ENCODE measurements around the gene ALOX12B. TPM values are rescaled to one million over a fixed set of nuclear protein-coding genes. Genes with fewer than 3 reads are reported as not detected.

The ALOX12B gene
- polyA plus RNA-seq, 2 of the 4 experiments (the other 2 are of a cell fraction): 0.63 to 1.0 TPM

DNA sequence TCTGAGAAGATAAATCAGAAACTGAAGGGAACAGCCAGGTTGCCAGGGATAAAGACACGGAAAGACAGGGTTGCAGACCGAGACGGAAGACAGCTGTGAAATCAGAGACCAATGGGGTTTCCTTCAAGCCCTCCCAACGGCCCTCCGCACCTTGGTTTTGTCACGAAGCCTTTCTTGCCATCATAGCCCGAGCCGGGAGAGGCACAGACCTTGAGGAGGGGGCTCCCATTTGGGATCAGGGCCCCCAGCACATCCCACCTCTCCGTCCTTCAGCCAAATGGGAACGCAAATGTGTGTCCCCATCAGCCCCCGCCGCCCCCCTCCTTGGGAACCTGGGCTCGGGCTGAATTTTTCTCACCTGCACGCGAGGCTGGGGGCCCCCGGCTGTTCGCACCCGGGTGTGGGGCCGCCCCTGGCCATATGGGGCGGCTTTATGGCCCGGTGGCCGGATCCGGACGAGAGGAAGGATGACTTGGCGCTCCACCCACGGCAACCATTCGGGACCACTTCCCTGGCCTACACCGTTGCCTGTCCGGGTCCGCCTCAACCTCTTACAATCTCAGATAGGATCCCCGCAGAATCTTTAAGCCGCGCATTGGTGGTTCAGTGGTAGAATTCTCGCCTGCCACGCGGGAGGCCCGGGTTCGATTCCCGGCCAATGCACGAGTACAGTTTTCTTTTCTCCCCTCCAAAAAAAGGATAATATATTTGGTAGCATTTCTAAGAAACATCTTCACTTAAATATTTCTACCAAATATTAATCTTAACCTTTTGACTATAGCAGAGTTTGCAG, 37.8 kb upstream of the ALOX12B start (continued):
- TF ChIP-seq, protein P1, sequence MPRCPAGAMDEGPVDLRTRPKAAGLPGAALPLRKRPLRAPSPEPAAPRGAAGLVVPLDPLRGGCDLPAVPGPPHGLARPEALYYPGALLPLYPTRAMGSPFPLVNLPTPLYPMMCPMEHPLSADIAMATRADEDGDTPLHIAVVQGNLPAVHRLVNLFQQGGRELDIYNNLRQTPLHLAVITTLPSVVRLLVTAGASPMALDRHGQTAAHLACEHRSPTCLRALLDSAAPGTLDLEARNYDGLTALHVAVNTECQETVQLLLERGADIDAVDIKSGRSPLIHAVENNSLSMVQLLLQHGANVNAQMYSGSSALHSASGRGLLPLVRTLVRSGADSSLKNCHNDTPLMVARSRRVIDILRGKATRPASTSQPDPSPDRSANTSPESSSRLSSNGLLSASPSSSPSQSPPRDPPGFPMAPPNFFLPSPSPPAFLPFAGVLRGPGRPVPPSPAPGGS (IDR thresholded peaks at IDR 0.05): 0 out of 3 replicates have a peak, but pooled peaks have one; percentile 31
- TF ChIP-seq TFCP2L1 (CRISPR knock-in tag; IDR thresholded peaks at IDR 0.05) (peak; percentile 95), RAD21 (conservative IDR thresholded peaks at IDR 0.05 in 1 of 2, IDR thresholded peaks at IDR 0.05 in 1 of 2) (0 out of 5 replicates have a peak, but pooled peaks of 1 of the 2 experiments have one; percentile 5), HMGXB4 (CRISPR knock-in tag; IDR thresholded peaks at IDR 0.05; ENCODE audit: borderline replicate concordance) (0 out of 2 replicates have a peak, but pooled peaks have one; percentile 72), POLR2A (IDR thresholded peaks at IDR 0.05; ENCODE audit: low read length) (no peak), RNF2 (IDR thresholded peaks at IDR 0.05; ENCODE audit: borderline replicate concordance, low read depth) (no peak), ESRRA (IDR thresholded peaks at IDR 0.05; ENCODE audit: borderline replicate concordance, low read length) (peak; percentile 75; the same call in 1 of the 2 replicates), FOSB (CRISPR knock-in tag; IDR thresholded peaks at IDR 0.05) (peak; percentile 96), MYC (IDR thresholded peaks at IDR 0.05; ENCODE audit: borderline replicate concordance, low read length) (no peak), HOXA7 (CRISPR knock-in tag; IDR thresholded peaks at IDR 0.05) (peak; percentile 96), POLR2AphosphoS2 (conservative IDR thresholded peaks at IDR 0.05; ENCODE audit: low read length) (peak; percentile 96; the same call in 1 of the 2 replicates), RARB (CRISPR knock-in tag; IDR thresholded peaks at IDR 0.05) (0 out of 2 replicates have a peak, but pooled peaks have one; percentile 78), RFX5 (IDR thresholded peaks at IDR 0.05) (no peak), JUNB (IDR thresholded peaks at IDR 0.05) (no peak), EHMT2 (IDR thresholded peaks at IDR 0.05; ENCODE audit: low read depth) (no peak), TP53 (CRISPR knock-in tag; IDR thresholded peaks at IDR 0.05) (0 out of 2 replicates have a peak, but pooled peaks have one; percentile 39), HOXB13 (CRISPR knock-in tag; IDR thresholded peaks at IDR 0.05; ENCODE audit: low read depth) (no peak), NPAS2 (CRISPR knock-in tag; IDR thresholded peaks at IDR 0.05; ENCODE audit: borderline replicate concordance) (no peak), REST (IDR thresholded peaks at IDR 0.05) (peak; percentile 29; the same call in 1 of the 2 replicates)
- TF ChIP-seq, protein P2, sequence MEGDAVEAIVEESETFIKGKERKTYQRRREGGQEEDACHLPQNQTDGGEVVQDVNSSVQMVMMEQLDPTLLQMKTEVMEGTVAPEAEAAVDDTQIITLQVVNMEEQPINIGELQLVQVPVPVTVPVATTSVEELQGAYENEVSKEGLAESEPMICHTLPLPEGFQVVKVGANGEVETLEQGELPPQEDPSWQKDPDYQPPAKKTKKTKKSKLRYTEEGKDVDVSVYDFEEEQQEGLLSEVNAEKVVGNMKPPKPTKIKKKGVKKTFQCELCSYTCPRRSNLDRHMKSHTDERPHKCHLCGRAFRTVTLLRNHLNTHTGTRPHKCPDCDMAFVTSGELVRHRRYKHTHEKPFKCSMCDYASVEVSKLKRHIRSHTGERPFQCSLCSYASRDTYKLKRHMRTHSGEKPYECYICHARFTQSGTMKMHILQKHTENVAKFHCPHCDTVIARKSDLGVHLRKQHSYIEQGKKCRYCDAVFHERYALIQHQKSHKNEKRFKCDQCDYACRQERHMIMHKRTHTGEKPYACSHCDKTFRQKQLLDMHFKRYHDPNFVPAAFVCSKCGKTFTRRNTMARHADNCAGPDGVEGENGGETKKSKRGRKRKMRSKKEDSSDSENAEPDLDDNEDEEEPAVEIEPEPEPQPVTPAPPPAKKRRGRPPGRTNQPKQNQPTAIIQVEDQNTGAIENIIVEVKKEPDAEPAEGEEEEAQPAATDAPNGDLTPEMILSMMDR (IDR thresholded peaks at IDR 0.05): no peak
